GM10266 (cell line): ENCODE measurements around the gene JPH2.

ENCODE experiments used
- DNase-seq: peaks from one replicate; pipeline ENCODE4 v3.0.0; 2012; ENCODE audit errors: extremely low spot score
- TF ChIP-seq, protein P1 (sequence below): IDR thresholded peaks from 2 replicates; pipeline ENCODE4 v1.5.1; 2012; ENCODE audit warnings: mild to moderate bottlenecking, low read depth; ENCODE audit not compliant: control insufficient read depth, insufficient read depth; ENCODE audit errors: missing control alignments

The JPH2 gene

DNA sequence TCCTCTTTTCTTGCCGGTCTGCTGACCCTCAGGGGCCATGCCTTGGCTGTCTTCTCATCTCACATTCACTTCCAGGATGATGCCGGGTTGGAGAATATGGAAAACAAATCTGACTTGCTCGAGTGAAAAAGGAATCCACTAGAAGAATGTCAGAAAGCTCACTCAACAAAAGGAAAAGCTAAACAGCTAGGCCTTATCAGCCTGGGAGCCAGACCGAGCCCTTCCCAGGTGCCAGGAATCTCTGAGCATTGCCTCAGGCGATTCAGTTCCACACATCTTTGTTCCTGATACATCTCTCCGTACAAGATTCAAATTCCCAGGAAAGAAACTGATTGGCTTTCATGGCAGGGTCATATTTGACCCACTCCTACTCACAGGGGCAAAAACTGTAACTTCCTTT is 32.8 kb upstream of the JPH2 start:
- TF ChIP-seq, protein P1, sequence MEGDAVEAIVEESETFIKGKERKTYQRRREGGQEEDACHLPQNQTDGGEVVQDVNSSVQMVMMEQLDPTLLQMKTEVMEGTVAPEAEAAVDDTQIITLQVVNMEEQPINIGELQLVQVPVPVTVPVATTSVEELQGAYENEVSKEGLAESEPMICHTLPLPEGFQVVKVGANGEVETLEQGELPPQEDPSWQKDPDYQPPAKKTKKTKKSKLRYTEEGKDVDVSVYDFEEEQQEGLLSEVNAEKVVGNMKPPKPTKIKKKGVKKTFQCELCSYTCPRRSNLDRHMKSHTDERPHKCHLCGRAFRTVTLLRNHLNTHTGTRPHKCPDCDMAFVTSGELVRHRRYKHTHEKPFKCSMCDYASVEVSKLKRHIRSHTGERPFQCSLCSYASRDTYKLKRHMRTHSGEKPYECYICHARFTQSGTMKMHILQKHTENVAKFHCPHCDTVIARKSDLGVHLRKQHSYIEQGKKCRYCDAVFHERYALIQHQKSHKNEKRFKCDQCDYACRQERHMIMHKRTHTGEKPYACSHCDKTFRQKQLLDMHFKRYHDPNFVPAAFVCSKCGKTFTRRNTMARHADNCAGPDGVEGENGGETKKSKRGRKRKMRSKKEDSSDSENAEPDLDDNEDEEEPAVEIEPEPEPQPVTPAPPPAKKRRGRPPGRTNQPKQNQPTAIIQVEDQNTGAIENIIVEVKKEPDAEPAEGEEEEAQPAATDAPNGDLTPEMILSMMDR, result no peak

DNA sequence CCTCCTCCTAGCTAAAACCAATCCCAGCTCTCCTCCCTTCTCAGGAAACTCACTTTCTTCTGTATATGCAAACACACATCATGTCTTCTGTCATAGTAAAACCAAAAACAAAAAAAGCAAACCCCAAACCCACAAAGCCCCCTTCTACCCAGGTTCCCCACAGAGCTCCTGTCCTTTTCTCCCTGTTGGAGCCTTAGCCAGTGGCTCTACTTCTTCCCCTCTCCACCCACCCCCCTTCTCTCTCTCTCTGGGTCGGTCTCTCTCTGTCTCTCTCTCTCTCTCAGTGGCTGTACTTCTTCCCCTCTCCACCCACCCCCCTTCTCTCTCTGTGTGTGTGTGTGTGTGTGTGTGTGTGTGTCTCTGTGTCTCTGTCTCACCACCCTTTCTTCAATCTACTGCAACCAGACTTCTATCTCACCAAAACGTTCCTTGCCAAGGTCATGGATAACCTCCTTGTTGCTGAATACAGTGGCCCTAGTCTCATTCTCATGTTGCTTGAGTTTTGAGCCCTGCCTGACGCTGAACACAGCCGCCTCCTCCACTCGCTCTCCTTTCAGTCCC is 32.3 kb upstream of the JPH2 start:
- no peak for DNase-seq
- TF ChIP-seq, protein P1, result no peak

More for the DNA sequence above, 32.8 kb upstream of the JPH2 start:
- no peak for DNase-seq

DNA sequence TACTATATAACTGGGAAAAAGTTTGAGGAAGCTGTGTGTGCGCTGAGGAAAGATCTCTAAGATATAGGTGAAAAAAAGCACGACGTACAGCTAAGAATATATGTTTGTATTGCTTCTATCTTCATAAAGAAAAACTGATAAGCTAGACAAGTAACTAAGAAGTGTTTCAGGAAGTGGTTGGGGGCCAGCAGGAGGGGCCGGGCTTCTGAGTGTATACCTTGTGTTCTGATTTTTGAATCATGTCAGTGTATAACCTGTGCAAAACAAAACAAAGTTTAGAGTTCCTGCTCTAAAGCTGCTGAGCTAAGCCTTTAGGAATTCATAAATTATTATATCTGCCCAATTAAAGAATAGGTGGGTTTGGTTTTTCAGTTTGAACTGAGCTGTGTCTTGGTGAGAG is 31.5 kb upstream of the JPH2 start:
- TF ChIP-seq, protein P1, result no peak
- DNase-seq, result no peak

DNA sequence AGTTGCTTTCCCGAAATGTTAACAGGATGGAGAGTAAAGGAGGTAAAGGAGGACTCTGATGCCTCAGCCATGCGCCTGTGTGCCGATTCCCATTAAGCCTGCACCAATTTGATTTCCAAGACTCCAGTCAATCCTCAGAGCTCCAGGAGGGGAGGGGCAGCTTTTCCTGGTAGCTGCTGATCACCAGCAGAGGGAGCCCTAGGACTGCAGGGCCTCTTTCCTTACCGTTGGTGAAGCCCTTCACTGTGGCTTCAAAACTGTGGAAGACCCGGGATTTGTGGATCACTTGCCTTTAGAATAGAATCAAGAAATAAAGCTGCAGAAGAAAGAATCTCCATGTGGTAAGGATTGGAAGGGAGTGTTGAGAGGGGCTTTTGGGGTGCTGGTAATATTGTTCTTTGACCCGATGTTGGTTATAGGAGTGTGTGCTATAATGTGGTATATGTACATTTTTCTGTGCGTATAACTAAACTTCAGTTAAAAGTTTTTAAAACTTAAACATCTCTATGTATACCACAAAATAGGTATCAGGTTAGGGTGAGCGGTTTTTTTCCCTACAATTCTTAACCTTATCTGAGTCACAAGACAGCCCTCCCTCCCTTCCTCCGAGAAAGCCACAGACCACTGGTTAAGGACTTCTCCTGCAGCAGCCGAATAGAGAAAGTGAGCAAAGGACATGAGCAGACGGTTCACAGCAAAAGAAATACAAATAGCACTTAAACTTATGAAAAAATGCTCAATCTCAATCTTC is 30.5 kb upstream of the JPH2 start:
- TF ChIP-seq, protein P1, result peak; percentile 91
- DNase-seq, result peak; percentile 56

DNA sequence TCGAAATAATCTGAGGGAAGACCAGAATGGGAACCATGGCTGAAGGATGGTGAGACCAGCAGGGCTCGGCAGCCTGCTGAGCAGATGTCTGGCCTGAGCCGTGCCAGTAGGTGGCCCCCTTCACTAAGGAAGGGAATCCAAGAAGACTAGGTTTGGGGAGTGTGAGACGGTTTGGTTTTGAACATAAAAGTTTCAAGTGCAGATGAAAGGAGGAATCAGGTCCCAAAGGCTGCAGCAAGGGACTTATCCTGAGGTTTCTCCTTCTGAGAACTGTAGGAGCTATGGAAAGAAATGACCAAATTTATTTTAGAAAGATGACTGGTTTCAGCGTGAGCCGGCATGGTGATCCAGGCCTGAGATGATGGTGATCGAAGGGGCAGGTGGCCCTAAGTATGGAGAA is 28.1 kb upstream of the JPH2 start:
- peak; percentile 56 for DNase-seq
- TF ChIP-seq, protein P1, result peak; percentile 94

DNA sequence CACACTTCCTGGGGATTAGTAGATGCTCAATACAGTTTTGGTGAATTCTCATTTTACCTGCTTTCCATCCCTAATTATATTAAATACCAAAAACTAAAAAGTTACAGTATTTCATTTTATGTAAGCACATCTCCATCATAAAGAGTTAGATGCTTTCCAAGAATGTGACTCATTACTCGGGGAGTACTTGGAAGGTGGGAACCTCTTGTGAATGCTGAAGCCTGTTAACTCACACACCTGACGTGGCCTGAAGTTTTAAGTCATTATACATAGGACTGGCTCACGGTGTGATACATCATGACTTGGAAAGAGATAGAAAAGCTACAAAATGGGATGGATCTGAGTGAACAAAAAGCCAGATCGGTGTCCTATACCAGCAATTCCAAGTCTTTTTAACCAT is 25.8 kb upstream of the JPH2 start:
- no peak for DNase-seq
- TF ChIP-seq, protein P1, result no peak
